Hepatocyte (in vitro differentiated cells): ENCODE results near the gene CYS1. TPM values are rescaled to one million over a fixed set of nuclear protein-coding genes. Genes with fewer than 3 reads are reported as not detected.

Experiments
- DNase-seq: peaks from one replicate; pipeline ENCODE4 v3.0.0-alpha.2; 2016; ENCODE audit warnings: low spot score
- H2AFZ ChIP-seq: fragments of 200-600 bp; sonication (generic); 2 replicates; pipeline ENCODE4 v1.6.0; 2016; ENCODE audit warnings: antibody characterized with exemption, mild to moderate bottlenecking
- H3K27ac ChIP-seq: fragments of 200-600 bp; sonication (generic); 2 replicates; pipeline ENCODE4 v1.5.1; 2016; ENCODE audit warnings: mild to moderate bottlenecking
- H3K27me3 ChIP-seq: fragments of 200-600 bp; sonication (generic); 2 replicates; pipeline ENCODE4 v1.6.1; 2016
- H3K36me3 ChIP-seq: fragments of 200-600 bp; sonication (generic); replicated peaks from 2 replicates; pipeline ENCODE4 v1.5.1; 2016; ENCODE audit warnings: low read depth; ENCODE audit not compliant: insufficient read depth
- H3K4me1 ChIP-seq: fragments of 200-600 bp; sonication (generic); 2 replicates; pipeline ENCODE4 v1.5.1; 2016; ENCODE audit warnings: mild to moderate bottlenecking, moderate library complexity; ENCODE audit not compliant: insufficient read depth
- H3K4me2 ChIP-seq: fragments of 200-600 bp; sonication (generic); 2 replicates; pipeline ENCODE4 v1.6.0; 2016
- H3K4me3 ChIP-seq: fragments of 200-600 bp; sonication (generic); 2 replicates; pipeline ENCODE4 v1.5.1; 2016; ENCODE audit warnings: mild to moderate bottlenecking
- H3K79me2 ChIP-seq: fragments of 200-600 bp; sonication (generic); 2 replicates; pipeline ENCODE4 v1.6.0; 2017; ENCODE audit warnings: mild to moderate bottlenecking
- H3K9me2 ChIP-seq: fragments of 200-600 bp; sonication (generic); replicated peaks from 2 replicates; pipeline ENCODE4 v1.6.0; 2017; ENCODE audit warnings: mild to moderate bottlenecking; ENCODE audit not compliant: insufficient read depth
- H3K9me3 ChIP-seq: fragments of 200-600 bp; sonication (generic); 2 replicates; pipeline ENCODE4 v1.5.1; 2016; ENCODE audit warnings: low read depth, mild to moderate bottlenecking
- H4K20me1 ChIP-seq: fragments of 200-600 bp; sonication (generic); 2 replicates; pipeline ENCODE4 v1.6.0; 2016; ENCODE audit warnings: mild to moderate bottlenecking; ENCODE audit not compliant: insufficient read depth, poor library complexity, severe bottlenecking
- EZH2 ChIP-seq: fragments of 200-600 bp; sonication (generic); IDR thresholded peaks from 2 replicates; pipeline ENCODE4 v1.6.1; 2016; ENCODE audit warnings: antibody characterized with exemption, mild to moderate bottlenecking, borderline replicate concordance
- EZH2phosphoT487 ChIP-seq: fragments of 200-600 bp; sonication (generic); IDR thresholded peaks from one replicate; pipeline ENCODE4 v1.6.1; 2018; ENCODE audit warnings: antibody characterized with exemption, mild to moderate bottlenecking, low read depth, moderate library complexity; ENCODE audit not compliant: unreplicated experiment, severe bottlenecking
- WGBS: methylation state at CpG from one replicate; pipeline ENCODE4 v1.1.6; 2016; ENCODE audit warnings: low lambda C conversion rate; ENCODE audit errors: missing lambda C conversion rate; 5-methylcytosine and 5-hydroxymethylcytosine counted together
- polyA plus RNA-seq: library from polyadenylated mRNA; unstranded; fragments of >200 nt; fragmentation: Nextera tagmentation; extraction: Ambion mirVana; gene quantifications from 2 replicates; pipeline ENCODE4 v1.2.1, GENCODE V29; 2016
- total RNA-seq: library from RNA; depleted of rRNA; stranded (reverse); fragments of >200 nt; gene quantifications from 2 replicates; pipeline ENCODE4 v1.2.3, GENCODE V29; 2014
- TF ChIP-seq, protein P1 (sequence below): fragments of 200-600 bp; sonication (generic); IDR thresholded peaks from 2 replicates; pipeline ENCODE4 v1.5.1; 2016; ENCODE audit warnings: antibody characterized with exemption, mild to moderate bottlenecking; ENCODE audit not compliant: poor library complexity

Gene CYS1
- total and polyA plus RNA-seq, 2 experiments from 2014 or later: 2.7 to 2.9 TPM

DNA sequence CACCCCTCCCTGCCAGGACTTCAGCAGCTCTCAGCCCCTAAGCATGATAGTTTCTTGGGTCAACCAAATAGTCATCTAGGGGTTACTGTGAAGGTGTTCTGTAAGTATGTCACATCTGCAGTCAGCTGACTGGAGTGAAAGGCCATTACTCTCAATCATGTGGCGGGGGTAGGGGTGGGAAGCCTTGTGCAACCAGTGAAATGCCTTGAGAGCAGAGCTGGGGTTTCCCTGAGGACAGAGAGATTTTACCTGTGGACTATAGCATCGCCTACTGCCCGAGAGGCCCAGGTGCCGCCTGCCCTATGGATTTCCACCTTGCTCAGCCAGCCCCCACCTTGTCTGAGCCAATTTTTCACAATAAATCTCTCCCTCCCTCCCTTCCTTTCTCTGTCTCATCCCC, 57.8 kb downstream of the CYS1 start:
- WGBS: 89% methylated on average over 4 of the region's 4 CpGs
- TF ChIP-seq, protein P1, sequence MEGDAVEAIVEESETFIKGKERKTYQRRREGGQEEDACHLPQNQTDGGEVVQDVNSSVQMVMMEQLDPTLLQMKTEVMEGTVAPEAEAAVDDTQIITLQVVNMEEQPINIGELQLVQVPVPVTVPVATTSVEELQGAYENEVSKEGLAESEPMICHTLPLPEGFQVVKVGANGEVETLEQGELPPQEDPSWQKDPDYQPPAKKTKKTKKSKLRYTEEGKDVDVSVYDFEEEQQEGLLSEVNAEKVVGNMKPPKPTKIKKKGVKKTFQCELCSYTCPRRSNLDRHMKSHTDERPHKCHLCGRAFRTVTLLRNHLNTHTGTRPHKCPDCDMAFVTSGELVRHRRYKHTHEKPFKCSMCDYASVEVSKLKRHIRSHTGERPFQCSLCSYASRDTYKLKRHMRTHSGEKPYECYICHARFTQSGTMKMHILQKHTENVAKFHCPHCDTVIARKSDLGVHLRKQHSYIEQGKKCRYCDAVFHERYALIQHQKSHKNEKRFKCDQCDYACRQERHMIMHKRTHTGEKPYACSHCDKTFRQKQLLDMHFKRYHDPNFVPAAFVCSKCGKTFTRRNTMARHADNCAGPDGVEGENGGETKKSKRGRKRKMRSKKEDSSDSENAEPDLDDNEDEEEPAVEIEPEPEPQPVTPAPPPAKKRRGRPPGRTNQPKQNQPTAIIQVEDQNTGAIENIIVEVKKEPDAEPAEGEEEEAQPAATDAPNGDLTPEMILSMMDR: peak; percentile 8
- TF ChIP-seq EZH2phosphoT487 (no peak), EZH2 (no peak)

GRCh38 chr2:10022041-10022421, 58.2 kb downstream of the CYS1 start:
- no peak for DNase-seq
- WGBS: 89% methylated on average over 15 of the region's 16 CpGs
- Histone ChIP-seq H4K20me1 (no peaks in the 10 kb centered on the region), H3K27ac (no peak overlapping the region), H3K79me2 (no peaks in the 10 kb centered on the region), H3K4me2 (no peak overlapping the region), H2AFZ (no peak overlapping the region), H3K4me1 (no peaks in the 10 kb centered on the region), H3K4me3 (no peak overlapping the region), H3K36me3 (no peaks in the 10 kb centered on the region), H3K27me3 (no peaks in the 10 kb centered on the region), H3K9me2 (no peaks in the 10 kb centered on the region), H3K9me3 (no peaks in the 10 kb centered on the region)
- TF ChIP-seq EZH2 (no peak), EZH2phosphoT487 (no peak)
- TF ChIP-seq, protein P1: no peak

More for the DNA sequence above, 57.8 kb downstream of the CYS1 start:
- no peaks in the 10 kb centered on the region for H3K79me2 ChIP-seq
- H3K4me2 ChIP-seq: no peak overlapping the region
- H4K20me1 ChIP-seq: no peaks in the 10 kb centered on the region
- H3K27ac ChIP-seq: no peak overlapping the region
- H2AFZ ChIP-seq: no peak overlapping the region
- H3K4me3 ChIP-seq: no peak overlapping the region
- no peaks in the 10 kb centered on the region for H3K27me3 ChIP-seq
- no peaks in the 10 kb centered on the region for H3K4me1 ChIP-seq
- H3K9me3 ChIP-seq: no peaks in the 10 kb centered on the region
- peak; percentile 43 for DNase-seq
- no peaks in the 10 kb centered on the region for H3K36me3 ChIP-seq
- no peaks in the 10 kb centered on the region for H3K9me2 ChIP-seq

DNA sequence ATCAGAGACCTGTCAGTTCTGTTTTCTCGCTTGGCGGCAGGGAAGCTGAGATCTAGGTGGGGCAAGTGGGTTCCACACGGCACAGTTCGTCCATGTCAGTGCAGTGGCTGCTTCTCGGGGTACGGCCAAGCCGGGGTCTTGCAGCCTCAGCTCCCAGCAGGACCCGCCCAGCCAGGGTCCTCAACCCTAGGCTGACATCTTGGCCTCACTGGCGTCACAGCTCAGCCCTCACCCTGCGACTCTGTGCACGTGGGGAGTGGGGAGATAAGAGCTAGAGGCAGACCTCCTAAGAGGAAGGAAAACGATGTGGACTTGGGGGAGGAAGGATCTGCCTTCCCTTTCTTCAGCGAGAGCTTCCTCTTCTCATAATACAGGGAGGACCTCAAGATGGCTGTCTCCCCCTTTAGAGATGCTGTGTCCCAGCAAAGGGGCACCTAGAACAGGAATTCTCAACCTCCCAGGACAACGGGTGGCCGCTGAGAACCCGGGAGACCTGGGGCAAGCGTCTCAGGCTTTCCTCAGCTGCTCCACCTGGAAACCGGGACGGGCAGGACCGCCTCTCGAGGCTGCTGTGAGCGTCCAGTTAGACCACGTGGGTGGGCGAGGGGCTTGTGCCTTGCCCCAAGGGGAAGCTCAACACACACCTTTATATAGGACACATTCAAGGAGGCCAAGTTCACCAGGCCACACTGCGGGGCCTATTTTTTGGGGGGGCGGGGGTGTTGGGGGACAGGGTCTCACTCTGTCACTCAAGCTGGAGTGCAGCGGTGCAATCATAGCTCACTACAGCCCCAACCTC, 60.4 kb downstream of the CYS1 start:
- Histone ChIP-seq H3K4me3 (no peak overlapping the region), H3K36me3 (no peaks in the 10 kb centered on the region), H3K4me1 (no peaks in the 10 kb centered on the region), H3K9me2 (no peaks in the 10 kb centered on the region), H2AFZ (no peak overlapping the region), H3K27ac (no peak overlapping the region), H3K9me3 (no peaks in the 10 kb centered on the region), H3K4me2 (no peak overlapping the region), H3K79me2 (no peaks in the 10 kb centered on the region), H3K27me3 (no peaks in the 10 kb centered on the region), H4K20me1 (no peaks in the 10 kb centered on the region)
- WGBS: 84% methylated on average over 25 of the region's 27 CpGs
- no peak for TF ChIP-seq EZH2phosphoT487
- no peak for TF ChIP-seq EZH2
- DNase-seq: no peak

DNA sequence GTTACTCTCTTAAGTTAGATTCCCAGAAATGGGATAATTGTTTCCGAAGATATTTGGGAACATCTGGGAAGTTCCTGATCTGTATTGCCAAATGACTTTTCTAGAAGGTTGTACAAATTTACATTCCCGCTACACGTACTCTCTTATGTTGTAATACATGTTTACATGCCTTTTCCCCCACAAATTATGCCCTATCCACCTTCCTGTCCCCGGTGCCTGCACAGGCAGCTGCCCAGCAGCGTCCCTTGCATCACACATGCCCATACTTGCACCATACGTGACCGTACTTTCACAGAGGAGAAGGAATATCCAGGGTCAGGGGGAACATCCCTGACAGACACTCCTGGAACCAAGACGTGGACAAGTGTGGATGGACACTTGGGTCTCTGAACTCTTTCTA, 61.0 kb downstream of the CYS1 start:
- no peak for DNase-seq
- Histone ChIP-seq H3K4me1 (no peaks in the 10 kb centered on the region), H3K27ac (no peak overlapping the region), H3K9me2 (no peaks in the 10 kb centered on the region), H3K4me2 (no peak overlapping the region), H3K79me2 (no peaks in the 10 kb centered on the region), H3K27me3 (no peaks in the 10 kb centered on the region), H3K4me3 (no peak overlapping the region), H3K36me3 (no peaks in the 10 kb centered on the region), H3K9me3 (no peaks in the 10 kb centered on the region), H4K20me1 (no peaks in the 10 kb centered on the region), H2AFZ (no peak overlapping the region)
- 80% methylated on average over 8 of the region's 8 CpGs for WGBS
- TF ChIP-seq, protein P1: no peak
- no peak for TF ChIP-seq EZH2
- TF ChIP-seq EZH2phosphoT487: no peak
